Esophagus squamous epithelium (tissue), 4 donors: ENCODE measurements around the gene IL1RAPL2.
"Not testable (repeated sequence)": the region's sequence is repeated elsewhere in the genome, so short reads cannot be mapped to it uniquely, and the experiment has no call there.

Experiments
- CTCF ChIP-seq, 6 experiments: fragments of 450-650 bp in 4 of 6; fragments of 200-600 bp in 2 of 6; sonication (generic) in 2 of 6; IDR thresholded peaks; one replicate each; pipeline ENCODE4 v1.5.1; 2016 to 2019; ENCODE audit warnings: antibody characterized with exemption in 6 of 6, mild to moderate bottlenecking in 4 of 6, moderate library complexity in 4 of 6
- POLR2A ChIP-seq, 4 donors: fragments of 450-650 bp; IDR thresholded peaks; one replicate each; pipeline ENCODE4 v1.6.1; 2017; ENCODE audit warnings: antibody characterized with exemption in 4 of 4, mild to moderate bottlenecking in 4 of 4, moderate library complexity in 3 of 4

GRCh38 chrX:104677517-104677916, 111.5 kb downstream of the IL1RAPL2 start:
- not testable (repeated sequence) for TF ChIP-seq POLR2A, CTCF (IDR thresholded peaks at IDR 0.05)
